Keratinocyte (primary cell): ENCODE measurements around the gene TPCN1. TPM values are rescaled to one million over a fixed set of nuclear protein-coding genes. Genes with fewer than 3 reads are reported as not detected.

Experiments used
- DNase-seq: peaks from one replicate; pipeline ENCODE4 v3.0.0-alpha.2; 2011; ENCODE audit warnings: low read depth, missing footprints, low spot score
- FAIRE-seq: peaks from 2 replicates; lab custom pipeline; 2011; peaks lifted over from hg19 to GRCh38; lab: Jason Lieb, UNC
- H2AFZ ChIP-seq: 2 replicates; pipeline ENCODE4 v1.6.0; 2012; ENCODE audit warnings: low read length, control low read depth, inconsistent platforms; ENCODE audit not compliant: control insufficient read depth
- H3K27ac ChIP-seq: 2 replicates; pipeline ENCODE4 v1.5.1; 2011; ENCODE audit warnings: low read length; ENCODE audit not compliant: control insufficient read depth, insufficient read depth
- H3K27me3 ChIP-seq: 3 replicates; pipeline ENCODE4 v1.6.0; 2011; ENCODE audit warnings: low read length; ENCODE audit not compliant: control insufficient read depth, insufficient read depth; ENCODE audit errors: extremely low read depth
- H3K36me3 ChIP-seq, 2 experiments: 2 replicates in 1 of 2; 3 replicates in 1 of 2; pipeline ENCODE4 v1.5.1; 2011; ENCODE audit warnings: low read length in 2 of 2, mild to moderate bottlenecking in 1 of 2; ENCODE audit not compliant: control insufficient read depth in 2 of 2, insufficient read depth in 2 of 2; ENCODE audit errors: extremely low read depth in 1 of 2
- H3K4me1 ChIP-seq: 3 replicates; pipeline ENCODE4 v1.5.1; 2011; ENCODE audit warnings: low read length; ENCODE audit not compliant: control insufficient read depth, insufficient read depth; ENCODE audit errors: extremely low read depth
- H3K4me2 ChIP-seq: 3 replicates; pipeline ENCODE4 v1.6.0; 2011; ENCODE audit warnings: low read depth, low read length; ENCODE audit not compliant: control insufficient read depth, insufficient read depth; ENCODE audit errors: extremely low read depth
- H3K4me3 ChIP-seq, 3 experiments: fragments of 200-600 bp in 1 of 3; sonication (generic) in 1 of 3; 2 replicates in 2 of 3; 3 replicates in 1 of 3; pipeline ENCODE4 v1.5.1; 2011 to 2016; ENCODE audit warnings: low read length in 3 of 3, mild to moderate bottlenecking in 3 of 3, control low read depth in 2 of 3, inconsistent platforms in 1 of 3, low read depth in 1 of 3, mixed read lengths in 1 of 3, mixed run types in 1 of 3, moderate library complexity in 1 of 3; ENCODE audit not compliant: control insufficient read depth in 2 of 3, insufficient read depth in 2 of 3; ENCODE audit errors: extremely low read depth in 1 of 3
- H3K79me2 ChIP-seq: 2 replicates; pipeline ENCODE4 v1.6.0; 2012; ENCODE audit warnings: low read length; ENCODE audit not compliant: control insufficient read depth, insufficient read depth
- H3K9ac ChIP-seq: 3 replicates; pipeline ENCODE4 v1.6.0; 2011; ENCODE audit warnings: low read length; ENCODE audit not compliant: control insufficient read depth, insufficient read depth; ENCODE audit errors: extremely low read depth
- H3K9me1 ChIP-seq: 3 replicates; pipeline ENCODE4 v1.6.0; 2011; ENCODE audit warnings: low read length; ENCODE audit not compliant: control insufficient read depth, insufficient read depth; ENCODE audit errors: extremely low read depth
- H3K9me3 ChIP-seq: 2 replicates; pipeline ENCODE4 v1.5.1; 2012; ENCODE audit warnings: low read depth, low read length; ENCODE audit not compliant: control insufficient read depth
- H4K20me1 ChIP-seq: 3 replicates; pipeline ENCODE4 v1.6.0; 2011; ENCODE audit warnings: low read length; ENCODE audit not compliant: control insufficient read depth, insufficient read depth; ENCODE audit errors: extremely low read depth
- CTCF ChIP-seq, 3 experiments: IDR thresholded peaks in 1 of 3; conservative IDR thresholded peaks in 1 of 3; optimal IDR thresholded peaks in 1 of 3; 2 replicates in 2 of 3; 3 replicates in 1 of 3; pipeline versions ENCODE3 to v1.5.1; 2011; ENCODE audit warnings: low read length in 3 of 3, mild to moderate bottlenecking in 3 of 3, moderate library complexity in 2 of 3, control low read depth in 1 of 3, inconsistent platforms in 1 of 3; ENCODE audit not compliant: insufficient read depth in 2 of 3; ENCODE audit errors: extremely low read depth in 1 of 3
- EZH2 ChIP-seq: IDR thresholded peaks from one replicate; pipeline ENCODE4 v1.6.1; 2012; ENCODE audit warnings: inconsistent platforms, mild to moderate bottlenecking, low read length, moderate library complexity
- dilution Hi-C: fragments of 300-500 bp; cut with MboI; formaldehyde crosslinking; loops from one replicate; pipeline ENCODE4 v1.7.0; 2020; ENCODE audit warnings: low sequenced_read_pairs; ENCODE audit not compliant: extremely low pct_ligation_motif_present
- polyA plus RNA-seq, 5 experiments: library from polyadenylated mRNA; depleted of rRNA in 3 of 5; stranded (reverse) in 3 of 5; stranded (forward) in 1 of 5; unstranded in 1 of 5; fragments of >200 nt; gene quantifications; 1 replicate in 1 of 5; 2 replicates in 3 of 5; 3 replicates in 1 of 5; pipeline versions ENCODE4 v1.2.1 to v1.2.3, GENCODE V29; 2011 to 2012; ENCODE audit warnings: missing spikeins in 2 of 5, low read depth in 1 of 5, low replicate concordance in 1 of 5

TPCN1 gene
- polyA plus RNA-seq, 1 donor (not counting 4 experiments of a cell fraction or from before 2014, with no cell fraction given), result 6.8 TPM

DNA sequence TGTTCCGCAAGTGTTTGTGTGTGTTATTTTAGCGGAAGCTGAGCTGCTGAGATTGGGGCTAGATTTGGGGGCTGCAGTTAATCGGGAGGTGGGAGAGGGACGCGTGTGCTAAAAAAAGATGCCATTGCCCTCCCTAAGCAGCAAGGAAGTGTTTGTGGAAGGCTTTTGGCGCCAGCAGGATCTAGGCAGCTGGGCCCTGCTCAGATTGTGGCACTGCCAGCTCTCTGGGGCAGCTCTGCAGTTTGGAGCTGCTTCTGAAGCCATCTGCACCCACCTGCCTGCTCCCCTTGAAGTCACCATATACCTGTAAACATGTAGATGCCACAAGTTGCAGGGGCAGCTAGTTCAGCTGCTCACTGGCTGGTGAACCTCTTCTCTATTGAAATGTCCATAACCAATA, 28.8 kb downstream of the TPCN1 start:
- Histone ChIP-seq H3K4me2 (no peak overlapping the region), H3K4me1 (peaks cover 19% of the 10 kb centered on the region), H3K36me3 (peaks cover 0 to 1% of the 10 kb centered on the region in 2 experiments), H3K9me1 (no peaks in the 10 kb centered on the region), H3K79me2 (no peaks in the 10 kb centered on the region), H3K9ac (no peak overlapping the region), H3K27ac (no peak overlapping the region), H3K4me3 (no peak overlapping the region), H2AFZ (no peak overlapping the region), H4K20me1 (no peaks in the 10 kb centered on the region), H3K27me3 (no peaks in the 10 kb centered on the region), H3K9me3 (no peaks in the 10 kb centered on the region)
- no peak for FAIRE-seq
- DNase-seq, result no peak
- no peak for TF ChIP-seq EZH2
- TF ChIP-seq CTCF (optimal IDR thresholded peaks at IDR 0.05 in 1 of 3, IDR thresholded peaks at IDR 0.05 in 1 of 3, conservative IDR thresholded peaks at IDR 0.05 in 1 of 3; ENCODE audit: extremely low read depth in 1 of 3, insufficient read depth in 2 of 3, low read length in 3 of 3), result no peak
- dilution Hi-C loops, result no loop called here

DNA sequence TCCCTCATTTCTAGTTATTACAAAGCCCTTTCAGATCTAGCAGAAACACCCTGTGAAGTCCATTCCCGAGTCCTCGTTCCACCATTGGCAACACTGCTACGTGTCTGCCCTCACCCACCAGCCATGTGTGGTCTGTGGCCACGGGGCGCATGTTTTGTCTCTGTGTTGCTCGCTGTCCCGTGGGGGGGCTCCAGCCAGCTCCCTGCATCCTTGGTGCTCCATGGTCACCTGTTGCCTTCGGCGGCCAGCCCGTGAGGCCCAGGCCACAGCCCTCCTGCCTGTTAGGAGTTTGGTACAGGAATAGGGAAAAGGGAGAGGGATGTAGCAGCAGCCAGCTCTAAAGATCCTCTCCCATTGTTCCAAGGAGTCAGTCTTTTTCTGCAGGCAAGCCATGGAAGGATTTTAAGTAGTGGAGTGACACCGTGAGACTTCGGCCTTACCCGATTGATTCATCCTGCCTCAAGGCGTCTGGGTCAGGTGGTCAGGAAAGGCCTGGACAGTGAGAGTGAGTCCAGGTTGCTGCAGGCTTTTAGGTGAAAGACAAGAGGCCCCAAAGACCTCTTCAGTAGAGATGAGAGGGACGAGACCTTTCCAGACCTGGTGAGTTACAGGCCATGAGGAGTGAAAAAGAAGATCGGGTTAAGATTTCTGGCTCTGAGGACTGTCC, 30.3 kb downstream of the TPCN1 start:
- Histone ChIP-seq H3K79me2 (no peaks in the 10 kb centered on the region), H3K9me3 (no peaks in the 10 kb centered on the region), H3K4me1 (peaks cover 8% of the 10 kb centered on the region), H4K20me1 (no peaks in the 10 kb centered on the region), H3K27me3 (no peaks in the 10 kb centered on the region), H2AFZ (no peak overlapping the region), H3K27ac (no peak overlapping the region), H3K4me3 (no peak overlapping the region), H3K4me2 (no peak overlapping the region), H3K9ac (no peak overlapping the region), H3K9me1 (no peaks in the 10 kb centered on the region), H3K36me3 (peaks cover 0 to 1% of the 10 kb centered on the region in 2 experiments)
- TF ChIP-seq EZH2 (no peak), CTCF (optimal IDR thresholded peaks at IDR 0.05 in 1 of 3, IDR thresholded peaks at IDR 0.05 in 1 of 3, conservative IDR thresholded peaks at IDR 0.05 in 1 of 3; ENCODE audit: extremely low read depth in 1 of 3, insufficient read depth in 2 of 3, low read length in 3 of 3) (no peak)
- FAIRE-seq, result no peak
- no peak for DNase-seq
- dilution Hi-C loops, result no loop called here
